Left kidney (tissue), 2 donors: ENCODE measurements around the gene KLK7. TPM values are rescaled to one million over a fixed set of nuclear protein-coding genes. Genes with fewer than 3 reads are reported as not detected.
"Not testable (repeated sequence)": the region's sequence is repeated elsewhere in the genome, so short reads cannot be mapped to it uniquely, and the experiment has no call there.

Source experiments
- DNase-seq: peaks from one replicate; pipeline ENCODE4 v3.0.0-alpha.2; 2013
- polyA plus RNA-seq: library from polyadenylated mRNA; unstranded; fragments of 120-200 nt; gene quantifications from one replicate; pipeline ENCODE4 v1.2.1, GENCODE V29; 2013; ENCODE audit not compliant: insufficient read length

The KLK7 gene
- polyA plus RNA-seq, 1 donor: 4.6 TPM

DNA sequence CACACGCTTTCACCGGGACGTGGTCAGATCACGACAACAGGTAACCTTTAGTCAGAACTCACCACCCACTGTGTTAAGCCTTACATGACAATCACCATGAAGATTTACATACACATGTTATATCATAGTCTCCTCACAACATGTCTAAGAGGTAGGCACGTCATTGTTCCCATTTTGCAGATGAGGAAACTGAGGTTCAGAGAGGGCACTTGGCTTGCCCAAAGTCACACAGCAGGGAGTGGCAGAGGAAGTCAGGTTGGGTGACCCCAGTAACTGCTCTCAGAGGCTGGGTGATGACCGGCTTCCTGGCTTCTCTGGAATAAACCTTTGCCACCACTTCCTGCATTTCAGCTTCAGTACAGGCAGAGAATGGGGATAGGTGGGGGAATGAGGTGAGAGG is 30.5 kb upstream of the KLK7 start:
- DNase-seq: no peak

DNA sequence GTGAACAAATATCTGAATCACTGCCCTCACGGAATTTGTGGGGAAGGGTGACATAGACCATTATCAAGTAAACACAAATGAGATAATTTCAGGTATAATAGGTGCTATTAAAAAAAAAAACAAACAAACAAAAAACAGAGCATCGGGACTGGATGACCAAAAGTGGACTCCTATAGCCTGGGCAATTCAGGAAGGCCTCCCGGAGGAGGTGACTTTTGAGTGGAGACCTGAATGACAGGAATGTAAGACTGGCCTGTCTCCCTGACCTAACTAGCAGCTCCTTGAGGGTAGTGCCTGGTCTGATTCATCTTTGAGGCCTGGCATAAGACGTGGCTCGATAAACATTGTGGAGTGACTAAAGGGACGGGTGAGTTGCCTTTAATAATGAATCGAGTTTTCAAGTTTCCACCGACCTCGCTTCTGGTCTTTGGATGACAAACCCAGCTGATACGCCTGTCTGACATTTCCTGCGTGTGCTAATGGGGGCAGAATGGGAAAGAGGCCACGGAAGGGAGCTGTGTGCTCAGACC is 29.0 kb upstream of the KLK7 start:
- no peak for DNase-seq

GRCh38 chr19:51010066-51010795 is 26.5 kb upstream of the KLK7 start:
- DNase-seq: no peak

DNA sequence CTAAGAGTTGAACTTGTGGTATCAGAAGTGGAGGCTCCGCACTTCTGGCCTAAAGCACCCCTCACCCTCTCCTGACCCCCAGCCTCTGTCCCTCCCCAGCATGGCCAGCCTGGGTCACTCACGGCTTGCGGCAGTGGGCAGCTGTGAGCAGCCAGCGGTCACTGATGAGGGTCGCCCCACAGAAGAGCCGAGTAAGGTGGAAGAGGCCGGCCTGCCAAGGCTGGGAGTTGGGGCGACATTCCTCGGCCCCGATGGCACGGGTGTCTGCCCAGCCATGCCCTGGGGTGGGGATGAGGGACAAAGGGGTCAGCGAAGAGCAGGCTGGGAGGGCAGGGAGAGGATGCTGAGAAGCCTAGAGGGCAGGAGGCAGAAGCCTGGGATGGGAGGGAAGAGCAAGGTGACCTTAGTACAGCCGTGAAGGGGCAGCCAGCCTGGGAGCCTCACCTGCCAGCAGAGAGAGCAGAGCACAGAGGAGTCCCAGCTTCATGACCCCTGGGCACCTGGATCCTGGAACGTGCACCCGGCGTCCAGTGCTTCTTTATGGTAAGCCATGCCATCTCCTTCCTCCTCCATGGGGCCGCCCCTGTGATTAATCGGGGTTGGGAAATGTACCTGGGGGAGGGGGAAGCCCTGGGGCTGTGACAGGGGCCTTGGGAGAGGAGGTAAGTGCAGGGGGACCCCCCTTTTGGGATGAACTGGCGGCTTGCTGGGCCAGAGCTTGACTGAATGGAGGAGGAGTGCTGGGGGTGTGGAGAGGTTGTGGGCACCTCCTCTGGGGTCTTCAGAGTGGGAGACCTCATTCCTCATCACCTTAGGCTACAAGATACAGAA is 25.6 kb upstream of the KLK7 start:
- no peak for DNase-seq

GRCh38 chr19:51007488-51007887 is 23.8 kb upstream of the KLK7 start:
- no peak for DNase-seq

GRCh38 chr19:51006406-51006805 is 22.7 kb upstream of the KLK7 start:
- no peak for DNase-seq

- DNase-seq: no peak
Measured at GRCh38 chr19:51005248-51005647, 21.5 kb upstream of the KLK7 start.

DNA sequence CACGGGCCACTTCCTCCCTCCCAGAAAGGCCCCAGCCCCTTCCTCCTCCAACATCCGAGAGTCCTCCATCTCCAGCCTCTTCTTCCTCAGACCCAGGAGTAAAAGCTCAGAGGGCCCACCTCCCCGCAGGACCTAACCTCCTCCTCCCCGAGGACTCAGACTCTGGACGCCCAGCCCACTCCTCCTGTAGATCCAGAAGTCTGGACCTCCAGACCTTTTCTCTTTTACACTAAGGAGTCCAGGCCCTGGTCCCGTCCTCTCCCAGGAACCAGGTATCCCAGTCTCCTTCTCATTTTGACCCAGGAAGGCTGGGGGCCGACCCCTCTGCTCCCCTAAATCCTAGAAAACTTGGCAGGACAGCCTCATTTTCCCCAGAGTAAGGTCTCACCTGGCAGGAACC is 19.6 kb upstream of the KLK7 start:
- no peak for DNase-seq

DNA sequence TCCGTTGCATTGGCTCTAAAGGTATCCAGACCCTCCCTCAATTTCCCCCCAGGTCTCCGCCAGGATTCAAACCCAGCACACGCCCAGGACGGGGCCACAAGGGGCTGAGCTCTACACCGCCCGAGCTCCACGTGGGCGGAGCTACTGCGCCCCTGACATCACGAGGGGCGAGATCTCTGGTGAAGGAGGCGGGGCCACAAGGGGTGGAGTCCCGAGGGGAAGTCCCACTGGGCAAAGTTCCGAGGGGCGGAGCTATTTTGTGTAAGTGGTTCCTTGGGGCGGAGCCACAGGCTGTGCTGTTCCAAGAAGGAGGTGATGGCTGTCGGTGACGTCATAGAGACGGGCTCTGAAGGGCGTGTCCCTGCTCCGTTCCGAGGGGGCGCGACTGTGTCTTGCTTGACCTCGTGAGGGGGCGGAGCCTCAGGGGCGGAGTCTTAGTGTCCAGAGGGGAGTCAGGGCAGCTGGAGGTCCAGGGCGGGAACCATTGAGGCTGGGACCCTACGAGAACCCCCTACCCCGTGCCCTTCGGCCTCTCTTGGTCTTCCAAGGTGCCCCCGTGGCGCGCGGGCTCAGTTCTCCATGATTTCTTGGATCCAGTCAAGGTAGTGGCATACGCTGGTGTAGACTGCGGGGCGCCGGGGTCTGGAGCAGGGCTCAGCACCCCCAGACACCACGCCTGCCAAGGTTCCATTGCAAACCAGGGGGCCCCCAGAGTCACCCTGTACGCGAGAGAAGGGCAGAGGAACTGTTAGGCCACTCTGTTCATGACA is 19.0 kb upstream of the KLK7 start:
- peak; percentile 40 for DNase-seq

DNA sequence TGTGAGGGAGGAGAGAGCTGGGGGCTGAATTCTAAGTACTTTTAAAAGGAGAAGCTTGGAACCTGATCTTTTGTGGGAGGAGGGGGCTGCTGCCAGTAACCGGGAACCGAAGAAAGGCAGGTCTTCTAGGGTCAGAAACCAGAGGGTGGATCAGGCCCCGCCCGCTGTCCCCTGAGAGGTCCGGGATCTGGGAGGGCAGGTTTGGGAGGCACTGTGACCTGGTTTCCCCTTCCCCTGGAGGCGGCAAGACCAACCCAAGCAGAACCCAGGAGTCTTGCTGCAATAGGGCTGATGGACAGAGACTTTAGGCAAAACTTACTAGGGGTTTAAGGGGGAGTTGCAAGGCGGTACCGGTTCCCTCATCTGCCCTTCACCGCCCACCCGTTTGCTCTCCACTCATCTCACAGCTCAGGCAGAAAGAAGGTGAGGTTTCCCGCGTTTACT is 18.4 kb upstream of the KLK7 start:
- peak; percentile 60 for DNase-seq

GRCh38 chr19:51001515-51001914 is 17.8 kb upstream of the KLK7 start, which contains the start of gene KLK8:
Gene KLK8 (minus strand): TSS chr19:51001604. CDS start chr19:51001167, 437 bp downstream.
- DNase-seq: peak; percentile 44

DNA sequence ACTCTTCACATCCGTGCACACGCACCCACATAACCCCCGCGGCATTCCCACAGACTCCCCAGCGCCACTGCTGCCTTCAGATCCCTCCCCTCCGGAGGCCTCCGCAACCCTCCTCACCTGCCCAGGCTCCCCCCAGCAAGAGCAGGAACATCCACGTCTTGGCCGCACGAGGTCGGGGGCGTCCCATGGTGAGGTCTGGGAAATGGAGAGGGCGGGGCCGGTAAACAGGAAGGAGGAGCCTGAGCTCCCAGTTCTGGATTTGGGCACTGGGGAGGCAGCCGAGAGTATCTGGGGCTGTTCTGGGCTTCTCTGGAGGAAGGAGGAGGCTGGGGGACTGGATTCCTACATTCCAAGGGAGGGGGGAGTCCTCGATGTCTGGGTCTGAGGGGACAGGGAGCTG is 17.3 kb upstream of the KLK7 start:
- DNase-seq: no peak

DNA sequence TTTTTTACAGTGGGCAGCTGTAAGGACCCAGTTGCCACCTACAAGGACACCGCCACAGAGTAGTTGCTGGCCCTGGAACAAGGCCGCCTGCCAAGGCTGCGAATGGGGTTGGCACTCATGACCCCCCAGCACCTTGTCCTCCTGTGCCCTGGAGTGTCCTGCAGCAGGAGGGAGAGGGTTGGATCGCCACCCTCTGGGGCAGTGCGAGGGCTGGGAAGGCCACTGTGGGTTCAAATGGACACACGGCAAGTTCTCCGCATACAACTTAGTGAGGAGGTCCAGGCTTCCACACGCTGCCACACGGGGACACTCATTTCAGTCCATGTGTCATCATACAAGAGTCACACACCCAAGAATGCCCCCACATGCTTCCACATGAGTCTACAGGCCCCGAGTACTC is 16.7 kb upstream of the KLK7 start:
- no peak for DNase-seq

GRCh38 chr19:50998686-50999085 is 15.0 kb upstream of the KLK7 start:
- DNase-seq: no peak

- no peak for DNase-seq
Measured at GRCh38 chr19:50998061-50998460, 14.3 kb upstream of the KLK7 start.

DNA sequence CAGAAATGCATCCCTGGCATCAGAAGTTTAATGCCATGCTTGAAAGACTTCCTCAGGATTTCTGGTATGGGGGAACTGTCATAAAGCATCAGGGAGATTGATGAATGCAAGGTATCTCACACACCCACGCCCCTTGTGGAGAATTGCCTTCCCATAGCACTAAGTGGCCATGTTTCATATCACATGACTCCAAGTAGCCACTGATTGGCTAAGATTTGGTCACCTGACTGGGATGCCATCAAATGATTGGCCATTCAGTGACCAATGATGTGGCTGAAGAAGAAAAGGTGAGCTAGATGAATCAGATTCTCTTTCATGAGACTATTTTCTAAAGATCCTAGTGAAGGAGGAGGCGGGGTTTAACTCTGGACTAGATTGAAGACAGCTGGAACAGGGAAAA is 10.4 kb upstream of the KLK7 start:
- no peak for DNase-seq

GRCh38 chr19:50992666-50993035 is 8.9 kb upstream of the KLK7 start:
- no peak for DNase-seq

DNA sequence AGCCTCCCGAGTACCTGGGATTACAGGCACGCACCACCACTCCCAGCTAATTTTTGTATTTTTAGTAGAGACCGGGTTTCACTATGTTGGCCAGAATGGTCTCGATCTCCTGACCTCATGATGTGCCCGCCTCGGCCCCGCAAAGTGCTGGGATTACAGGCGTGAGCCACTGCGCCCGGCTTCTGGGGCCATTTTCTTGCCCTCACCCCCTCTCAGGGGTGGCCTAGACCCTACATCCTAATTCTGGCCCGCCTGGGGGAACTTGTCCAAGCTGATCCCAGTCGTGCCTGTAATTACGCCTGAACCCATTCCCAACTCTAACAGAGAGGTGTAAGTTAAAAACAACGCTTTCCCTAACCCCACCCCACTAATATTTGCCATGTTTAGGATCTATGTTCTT is 699 bp upstream of the KLK7 start:
- DNase-seq: not testable (repeated sequence)

- DNase-seq: no peak
Measured at GRCh38 chr19:50982186-50982585, 1.5 kb downstream of the KLK7 start.

- DNase-seq: no peak
Measured at GRCh38 chr19:50981587-50982146, 2.0 kb downstream of the KLK7 start.

DNA sequence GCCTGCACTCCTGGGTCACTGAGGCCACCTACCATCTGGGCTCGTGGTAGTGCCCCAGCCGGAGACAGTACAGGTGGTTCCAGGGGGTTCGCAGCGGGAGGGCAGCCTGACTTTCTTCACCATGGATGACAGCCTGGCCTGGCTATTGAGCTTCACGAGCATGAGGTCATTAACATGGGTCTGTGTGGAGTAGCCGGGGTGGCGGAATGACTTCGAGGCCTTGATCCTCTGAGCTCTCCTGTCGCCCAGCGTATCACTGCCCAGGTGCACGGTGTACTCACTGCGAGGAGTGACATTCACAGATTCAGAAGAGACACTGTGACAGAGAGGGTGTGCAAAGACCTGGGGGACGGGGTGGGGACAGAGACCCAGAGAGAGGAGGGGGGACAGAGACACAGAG is 3.5 kb downstream of the KLK7 start:
- no peak for DNase-seq

DNA sequence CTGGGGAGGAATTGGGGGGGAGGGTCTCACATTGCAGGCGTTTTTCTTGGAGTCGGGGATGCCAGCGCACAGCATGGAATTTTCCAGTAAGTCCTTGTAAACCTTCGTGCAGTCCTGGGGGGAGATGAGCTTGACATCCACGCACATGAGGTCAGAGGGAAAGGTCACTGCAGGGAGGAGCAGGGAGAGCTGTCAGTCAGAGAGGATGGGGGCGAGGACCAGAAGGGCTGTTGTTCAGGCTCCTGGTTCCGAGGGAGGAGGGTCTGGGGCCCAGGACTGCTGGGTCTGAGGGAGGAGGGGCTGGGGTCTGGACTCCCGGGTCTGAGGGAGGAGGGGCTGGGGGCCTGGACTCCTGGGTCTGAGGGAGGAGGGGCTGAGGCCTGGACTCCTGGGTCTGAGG is 4.0 kb downstream of the KLK7 start:
- no peak for DNase-seq
